Fibroblast of the aortic adventitia (primary cell): ENCODE results near the gene EPB41L2. TPM values are rescaled to one million over a fixed set of nuclear protein-coding genes. Genes with fewer than 3 reads are reported as not detected.

ENCODE experiments used
- DNase-seq: peaks from one replicate; pipeline ENCODE4 v3.0.0-alpha.2; 2010; ENCODE audit warnings: low read depth
- H3K4me3 ChIP-seq: 2 replicates; pipeline ENCODE4 v1.5.1; 2011; ENCODE audit warnings: low read depth, mild to moderate bottlenecking, control low read depth, low read length, moderate library complexity
- CTCF ChIP-seq: IDR thresholded peaks from 2 replicates; pipeline ENCODE4 v1.5.1; 2011; ENCODE audit warnings: mild to moderate bottlenecking, low read length, control low read depth, inconsistent platforms; ENCODE audit not compliant: insufficient read depth
- total RNA-seq: library from RNA; depleted of rRNA; stranded (reverse); fragments of >200 nt; gene quantifications from 2 replicates; pipeline ENCODE4 v1.2.3, GENCODE V29; 2012; ENCODE audit warnings: low replicate concordance

EPB41L2 gene
- total RNA-seq, 1 donor: 117 TPM

- no peak for DNase-seq
- H3K4me3 ChIP-seq: no peak overlapping the region
- TF ChIP-seq CTCF: no peak
Observed at GRCh38 chr6:130908188-130908587, 154.9 kb downstream of the EPB41L2 start.

- DNase-seq: no peak
- TF ChIP-seq CTCF: no peak
Observed at GRCh38 chr6:130907687-130908086, 155.4 kb downstream of the EPB41L2 start.

GRCh38 chr6:130906736-130907381 lies 156.2 kb downstream of the EPB41L2 start:
- H3K4me3 ChIP-seq: no peak overlapping the region

More at GRCh38 chr6:130907687-130908086, 155.4 kb downstream of the EPB41L2 start:
- no peak overlapping the region for H3K4me3 ChIP-seq

GRCh38 chr6:130903602-130904001 lies 159.4 kb downstream of the EPB41L2 start:
- TF ChIP-seq CTCF: no peak

More at GRCh38 chr6:130906736-130907381, 156.2 kb downstream of the EPB41L2 start:
- TF ChIP-seq CTCF: no peak
- DNase-seq: peak; percentile 87

GRCh38 chr6:130903007-130903406 lies 160.0 kb downstream of the EPB41L2 start:
- H3K4me3 ChIP-seq: no peak overlapping the region
- DNase-seq: no peak
- no peak for TF ChIP-seq CTCF

More at GRCh38 chr6:130903602-130904001, 159.4 kb downstream of the EPB41L2 start:
- H3K4me3 ChIP-seq: no peak overlapping the region
- DNase-seq: no peak

- no peak overlapping the region for H3K4me3 ChIP-seq
- peak; percentile 3 for TF ChIP-seq CTCF
- peak; percentile 69 for DNase-seq
Observed at GRCh38 chr6:130900913-130901312, 162.1 kb downstream of the EPB41L2 start.

- no peak overlapping the region for H3K4me3 ChIP-seq
- no peak for DNase-seq
- TF ChIP-seq CTCF: no peak
Observed at GRCh38 chr6:130896249-130896648, 166.8 kb downstream of the EPB41L2 start.
